Measurements from ENCODE around the gene TIMELESS.

DNA sequence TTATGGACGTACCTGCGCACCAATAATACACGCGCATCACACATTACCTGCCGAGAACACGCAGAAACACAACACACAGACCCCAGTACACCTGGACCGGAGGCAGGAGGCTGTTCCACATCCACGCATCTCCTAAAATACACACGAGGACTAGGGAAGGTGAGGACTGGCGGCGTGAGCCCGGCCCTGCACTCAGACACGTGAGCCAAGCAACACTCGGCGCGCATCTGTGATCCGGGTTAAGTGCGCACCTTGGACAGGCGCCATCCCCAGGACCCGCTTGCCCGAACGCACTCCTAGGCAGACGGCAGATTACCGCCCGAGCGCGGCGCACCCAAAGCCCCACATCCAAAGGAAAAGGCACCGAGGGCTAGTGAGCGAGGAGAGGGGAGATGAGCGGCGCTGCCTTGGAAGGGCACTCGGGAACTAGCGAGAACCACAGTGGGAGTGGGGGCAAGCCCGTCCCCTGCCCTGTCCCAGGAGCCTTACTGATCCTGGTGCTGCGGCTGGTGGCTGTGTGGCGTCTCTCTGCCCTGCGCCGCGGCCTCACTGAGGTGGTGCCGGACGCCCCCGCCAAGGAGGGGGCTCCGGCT, 38.3 kb upstream of the TIMELESS start:
- TF ChIP-seq EZH2 (IDR thresholded peaks at IDR 0.05): no peak
- TF ChIP-seq POLR2AphosphoS5 (IDR thresholded peaks at IDR 0.05; ENCODE audit: borderline replicate concordance, low read depth, low read length): no peak
